BJ (cell line): ENCODE results near the gene FGF21. TPM values are rescaled to one million over a fixed set of nuclear protein-coding genes. Genes with fewer than 3 reads are reported as not detected.

Source experiments
- CTCF ChIA-PET: fragments of 350-600 bp; formaldehyde crosslinking; extraction: SDS; loops from one replicate; lab custom pipeline; 2021; ENCODE audit warnings: antibody characterized with exemption, inconsistent platforms; lab: Yijun Ruan, JAX
- POLR2A ChIA-PET: fragments of 300-600 bp; sonication (Branson Sonifier 250); formaldehyde crosslinking; extraction: SDS; loops from one replicate; lab custom pipeline; 2021; ENCODE audit warnings: antibody characterized with exemption; lab: Charles Lee
- DNase-seq: peaks from one replicate; pipeline ENCODE4 v3.0.0-alpha.2; 2011; ENCODE audit warnings: low read depth
- H3K27me3 ChIP-seq: 2 replicates; pipeline ENCODE4 v1.6.0; 2011; ENCODE audit warnings: low read length; ENCODE audit not compliant: control insufficient read depth, insufficient read depth
- H3K36me3 ChIP-seq: 2 replicates; pipeline ENCODE4 v1.5.1; 2011; ENCODE audit warnings: low read length; ENCODE audit not compliant: control insufficient read depth, insufficient read depth
- H3K4me3 ChIP-seq: 2 replicates; pipeline ENCODE4 v1.5.1; 2011; ENCODE audit warnings: low read depth, mild to moderate bottlenecking, control low read depth, low read length
- polyA plus RNA-seq: library from polyadenylated mRNA; depleted of rRNA; stranded (reverse); fragments of >200 nt; gene quantifications from 2 replicates; pipeline ENCODE4 v1.2.3, GENCODE V29; 2011
- TF ChIP-seq, protein P1 (sequence below): IDR thresholded peaks from 2 replicates; pipeline ENCODE4 v1.5.1; 2011; ENCODE audit warnings: low read depth, mild to moderate bottlenecking, control low read depth, inconsistent platforms, low read length, moderate library complexity; ENCODE audit not compliant: insufficient read depth

FGF21 gene
- polyA plus RNA-seq, 1 experiment, result not detected

DNA sequence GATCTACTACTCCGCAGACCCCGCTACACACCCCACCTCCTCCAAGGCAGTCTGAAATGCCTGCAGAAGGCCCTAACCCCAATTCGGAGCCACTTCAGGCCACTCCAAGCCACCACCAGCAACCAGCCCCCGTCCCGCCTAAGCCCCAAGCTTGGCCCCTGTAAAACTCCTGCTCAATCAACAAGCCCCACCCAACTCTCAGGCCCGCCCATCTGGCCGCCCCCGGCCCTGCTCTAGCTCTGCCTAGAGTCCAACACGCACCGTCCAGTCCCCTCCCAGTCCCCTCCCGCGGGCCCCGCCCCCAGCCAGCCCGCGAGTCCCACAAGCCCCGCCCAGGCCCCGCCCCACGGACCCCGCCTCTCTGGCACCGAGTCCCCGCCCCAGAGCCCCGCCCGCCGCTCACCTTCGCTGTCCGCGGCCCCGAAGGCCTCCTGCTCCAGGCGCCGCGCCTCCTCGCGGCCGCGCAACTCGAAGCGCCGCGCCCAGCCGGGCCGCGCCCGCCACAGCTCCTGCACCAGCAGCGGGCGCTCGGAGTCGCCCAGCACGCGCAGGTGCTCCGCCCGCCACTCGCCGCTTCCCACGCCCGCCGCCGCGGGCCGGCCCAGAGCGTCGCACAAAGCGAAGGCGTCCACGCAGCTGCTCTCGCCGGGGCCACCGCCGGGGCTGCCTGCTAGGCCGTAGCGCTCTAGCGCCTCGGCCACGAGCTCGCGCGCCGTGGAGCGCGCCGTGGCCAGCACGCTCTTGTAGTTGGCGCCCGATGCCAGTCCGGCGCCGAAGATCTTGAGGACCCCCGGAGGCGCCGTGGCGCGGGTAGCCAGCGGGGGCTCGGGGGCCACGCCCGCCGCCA lies 16.5 kb upstream of the FGF21 start:
- H3K27me3 ChIP-seq, result no peaks in the 10 kb centered on the region
- ChIA-PET CTCF (interaction anchor here (0.6 to 2.2 kb wide), 13 partner anchors 10 to 104 kb away, joined by 3 to 17 read pairs (median 3); partner anchors contain the start of genes CA11 and HSD17B14), POLR2A (no interaction called here)
- no peaks in the 10 kb centered on the region for H3K36me3 ChIP-seq
- TF ChIP-seq, protein P1, sequence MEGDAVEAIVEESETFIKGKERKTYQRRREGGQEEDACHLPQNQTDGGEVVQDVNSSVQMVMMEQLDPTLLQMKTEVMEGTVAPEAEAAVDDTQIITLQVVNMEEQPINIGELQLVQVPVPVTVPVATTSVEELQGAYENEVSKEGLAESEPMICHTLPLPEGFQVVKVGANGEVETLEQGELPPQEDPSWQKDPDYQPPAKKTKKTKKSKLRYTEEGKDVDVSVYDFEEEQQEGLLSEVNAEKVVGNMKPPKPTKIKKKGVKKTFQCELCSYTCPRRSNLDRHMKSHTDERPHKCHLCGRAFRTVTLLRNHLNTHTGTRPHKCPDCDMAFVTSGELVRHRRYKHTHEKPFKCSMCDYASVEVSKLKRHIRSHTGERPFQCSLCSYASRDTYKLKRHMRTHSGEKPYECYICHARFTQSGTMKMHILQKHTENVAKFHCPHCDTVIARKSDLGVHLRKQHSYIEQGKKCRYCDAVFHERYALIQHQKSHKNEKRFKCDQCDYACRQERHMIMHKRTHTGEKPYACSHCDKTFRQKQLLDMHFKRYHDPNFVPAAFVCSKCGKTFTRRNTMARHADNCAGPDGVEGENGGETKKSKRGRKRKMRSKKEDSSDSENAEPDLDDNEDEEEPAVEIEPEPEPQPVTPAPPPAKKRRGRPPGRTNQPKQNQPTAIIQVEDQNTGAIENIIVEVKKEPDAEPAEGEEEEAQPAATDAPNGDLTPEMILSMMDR, result no peak
- peak; percentile 19 for DNase-seq
- H3K4me3 ChIP-seq, result peak overlapping the region; percentile 44

DNA sequence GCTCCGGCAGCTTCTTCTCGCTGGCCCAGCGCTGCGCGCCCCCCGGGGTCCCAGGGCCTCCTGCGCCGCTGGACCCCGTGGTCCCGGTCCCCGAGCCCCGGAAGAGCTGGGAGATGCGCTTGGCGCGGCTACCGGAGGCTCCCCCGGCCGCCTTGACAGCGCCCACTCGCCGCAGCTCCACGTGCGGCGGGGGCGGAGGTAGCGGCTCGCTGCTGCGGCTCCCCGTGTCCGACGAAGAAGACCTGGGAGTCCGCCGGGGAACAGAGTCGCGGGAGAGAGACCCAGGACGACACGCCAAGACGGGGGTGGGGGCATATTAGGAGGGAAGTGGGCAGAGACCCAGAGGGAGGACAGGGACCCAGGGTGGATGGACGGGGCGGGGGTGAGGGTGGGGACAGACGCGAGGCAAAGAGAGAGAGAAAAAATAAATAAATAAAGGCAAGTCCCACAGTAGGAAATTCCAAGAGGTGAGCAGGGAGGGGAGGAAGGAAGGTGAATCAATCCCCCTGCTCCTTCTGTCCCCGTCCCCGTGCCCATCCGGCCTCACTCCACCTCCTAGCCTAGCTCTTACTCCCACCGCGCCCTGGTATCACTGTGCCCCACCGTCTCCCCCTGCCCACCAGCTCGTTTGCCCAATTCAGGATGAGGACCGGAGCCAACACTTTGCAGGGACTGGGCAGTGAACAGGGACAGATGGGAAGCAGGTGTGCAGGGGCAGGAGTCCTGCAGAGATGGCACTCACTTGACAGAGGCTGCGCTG lies 15.7 kb upstream of the FGF21 start:
- ChIA-PET CTCF (interaction anchor here (0.9 to 2.2 kb wide), 8 partner anchors 13 to 103 kb away, joined by 3 to 17 read pairs (median 3); partner anchors contain the start of genes CA11 and HSD17B14), POLR2A (no interaction called here)
- Histone ChIP-seq H3K27me3 (no peaks in the 10 kb centered on the region), H3K36me3 (no peaks in the 10 kb centered on the region), H3K4me3 (peak overlapping the region; percentile 44)
- DNase-seq, result no peak
- TF ChIP-seq, protein P1, result no peak

DNA sequence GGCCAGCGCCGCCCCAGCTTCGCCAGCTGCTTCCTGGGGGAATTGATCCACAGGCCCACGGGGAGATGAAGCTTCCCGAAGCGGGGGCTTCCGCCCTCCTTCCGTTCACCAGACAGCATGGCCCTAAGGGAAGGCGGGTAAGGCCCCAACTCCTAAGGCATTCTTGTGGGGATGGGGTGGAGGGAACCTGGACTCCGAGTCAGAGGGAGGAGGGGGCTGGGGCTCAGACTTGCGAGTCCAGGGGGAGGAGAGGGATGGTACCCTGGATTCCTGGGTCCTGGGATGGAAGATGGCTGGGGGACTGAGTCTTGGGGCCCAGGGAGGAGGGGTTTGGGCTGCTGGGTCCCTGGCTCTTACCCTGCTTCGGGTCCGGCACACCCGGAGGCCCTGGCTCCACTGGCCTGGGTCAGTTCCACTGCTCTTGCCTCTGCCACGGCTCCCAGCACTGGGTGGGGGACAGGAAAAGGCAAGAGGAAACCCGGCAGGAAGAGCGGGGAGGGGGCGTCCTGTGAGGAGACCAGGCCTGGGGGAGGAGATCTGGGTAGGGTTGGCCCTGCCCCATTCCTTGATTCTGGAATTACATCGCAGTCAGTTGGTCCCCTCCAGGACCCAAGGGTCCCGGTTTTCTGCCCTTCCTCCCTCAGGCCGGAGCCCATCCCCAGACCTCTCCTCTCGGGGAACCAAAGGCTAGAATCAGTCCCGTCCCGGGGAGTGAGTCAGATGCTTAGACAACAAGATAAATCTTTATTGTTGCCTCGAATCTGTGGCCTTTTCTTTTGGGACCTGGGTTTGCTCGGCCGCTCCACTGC lies 15.0 kb upstream of the FGF21 start, which contains the start of gene RASIP1:
TSS of gene RASIP1 (minus strand) at position 447 of the 809 bp plus-strand sequence. CDS start at position 119, 328 bp downstream.
- no peak for DNase-seq
- peak within 1 kb of the TSS; percentile 44 for H3K4me3 ChIP-seq
- TF ChIP-seq, protein P1, result no peak
- ChIA-PET POLR2A (no interaction called here), CTCF (interaction anchor here (1.1 to 2.2 kb wide), 2 partner anchors 65 to 96 kb away, joined by 3 to 17 read pairs; partner anchors contain the start of gene HSD17B14)
- no peaks in the 10 kb centered on the region for H3K27me3 ChIP-seq
- H3K36me3 ChIP-seq, result no peaks in the 10 kb centered on the region

DNA sequence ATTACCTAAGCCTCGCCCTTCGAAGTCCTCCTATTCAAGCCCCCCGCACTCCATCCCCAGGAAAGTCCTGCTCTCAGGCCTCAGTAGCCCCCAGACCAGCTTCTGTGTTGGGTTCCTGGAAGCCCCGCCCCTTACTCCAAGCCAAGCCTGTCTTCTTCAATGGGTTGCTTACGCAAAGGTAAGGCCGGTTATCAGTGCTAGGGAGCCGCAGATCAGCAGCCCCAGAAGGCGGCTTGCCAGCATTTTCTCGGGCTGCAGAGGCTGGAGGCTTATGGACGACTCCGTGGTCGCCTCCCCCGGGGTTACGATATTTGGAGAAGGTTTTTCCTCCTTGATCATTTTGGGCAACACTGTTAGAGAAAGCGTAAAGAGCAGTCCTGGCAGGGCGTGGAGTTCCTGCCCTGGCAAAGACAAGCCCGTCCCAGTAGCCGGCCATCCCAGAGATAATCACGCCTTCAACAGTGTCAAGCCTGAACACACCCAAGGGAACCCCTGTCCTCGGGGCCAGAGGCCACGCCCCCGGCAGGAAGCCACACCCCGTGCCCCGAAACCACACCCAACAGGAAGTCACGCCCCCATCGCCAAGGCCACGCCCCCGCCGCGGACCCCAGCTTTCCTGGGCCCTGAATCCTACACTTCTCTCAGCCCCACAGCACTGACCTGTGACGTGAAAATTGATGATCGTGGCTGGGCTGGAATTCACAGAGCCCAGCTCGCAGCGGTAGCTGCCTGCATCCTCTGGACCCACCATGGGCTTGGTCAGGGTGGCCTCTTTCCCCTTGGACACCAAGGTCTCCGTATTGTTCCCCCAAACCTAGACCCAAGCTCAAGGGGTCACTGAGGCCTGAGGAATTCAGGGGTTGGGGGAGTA lies 14.0 kb upstream of the FGF21 start:
- TF ChIP-seq, protein P1, result no peak
- H3K36me3 ChIP-seq, result no peaks in the 10 kb centered on the region
- H3K4me3 ChIP-seq, result no peak overlapping the region
- ChIA-PET CTCF (no interaction called here), POLR2A (no interaction called here)
- no peaks in the 10 kb centered on the region for H3K27me3 ChIP-seq
- DNase-seq, result no peak
